GM19397 (cell line): ENCODE measurements around the gene NUAK1.

ENCODE experiments used
- ATAC-seq: cut with Tn5 transposase; IDR thresholded peaks from one replicate; pipeline ENCODE4 v1.9.1; 2021; ENCODE audit warnings: mild to moderate bottlenecking, moderate library complexity; ENCODE audit not compliant: unreplicated experiment

The NUAK1 gene

DNA sequence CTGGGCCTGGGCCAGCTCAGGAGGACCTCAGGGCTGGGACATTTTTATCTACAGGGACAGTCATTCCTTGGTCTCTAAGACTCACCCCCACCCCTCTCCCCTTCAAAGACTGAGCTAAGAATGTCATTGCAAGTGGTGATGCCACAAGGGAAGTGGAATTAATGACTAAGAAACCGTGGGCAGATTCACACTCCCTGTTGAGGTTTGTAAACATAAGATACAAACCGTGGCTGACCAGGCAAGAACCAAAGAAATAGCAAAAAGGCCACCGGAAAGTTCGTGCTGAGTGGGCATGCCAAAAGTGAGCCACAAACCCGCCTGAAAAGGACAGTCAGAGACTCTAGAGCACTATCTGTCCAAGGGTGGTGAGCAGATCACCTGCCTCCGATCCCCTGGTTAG lies 25.7 kb downstream of the NUAK1 start:
- no peak for ATAC-seq

DNA sequence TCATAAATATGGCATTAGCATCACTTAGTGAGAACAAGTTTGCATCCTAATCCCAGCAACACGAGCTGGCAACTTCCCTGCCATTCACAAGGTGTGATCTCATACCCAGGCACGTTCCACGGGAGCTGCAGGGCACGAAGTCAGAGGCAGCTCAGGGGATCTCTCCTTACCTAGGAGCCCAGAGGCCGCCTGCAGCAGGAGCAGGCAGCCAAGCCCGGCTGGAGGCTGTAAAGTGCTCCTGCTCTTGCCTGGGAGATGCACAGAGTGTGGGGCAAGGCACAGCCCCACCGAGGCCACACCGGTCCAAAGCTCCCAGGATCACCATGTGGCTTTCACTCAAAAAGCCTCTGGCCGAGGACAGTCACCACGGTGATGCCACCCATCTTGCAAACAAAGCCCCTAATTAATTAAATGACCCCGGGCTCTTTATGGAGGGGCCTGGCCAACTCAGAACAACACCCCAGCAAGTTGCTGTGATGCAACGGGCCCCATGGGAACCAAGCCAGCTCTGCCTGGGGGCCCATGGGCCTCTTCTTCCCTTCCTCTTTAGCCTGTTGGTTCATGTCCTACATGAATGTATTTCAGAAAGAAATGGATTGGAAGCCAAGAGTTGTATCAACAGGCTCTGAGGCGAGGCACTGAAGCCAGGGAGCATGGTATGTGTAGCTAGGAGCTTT lies 26.5 kb downstream of the NUAK1 start:
- no peak for ATAC-seq

DNA sequence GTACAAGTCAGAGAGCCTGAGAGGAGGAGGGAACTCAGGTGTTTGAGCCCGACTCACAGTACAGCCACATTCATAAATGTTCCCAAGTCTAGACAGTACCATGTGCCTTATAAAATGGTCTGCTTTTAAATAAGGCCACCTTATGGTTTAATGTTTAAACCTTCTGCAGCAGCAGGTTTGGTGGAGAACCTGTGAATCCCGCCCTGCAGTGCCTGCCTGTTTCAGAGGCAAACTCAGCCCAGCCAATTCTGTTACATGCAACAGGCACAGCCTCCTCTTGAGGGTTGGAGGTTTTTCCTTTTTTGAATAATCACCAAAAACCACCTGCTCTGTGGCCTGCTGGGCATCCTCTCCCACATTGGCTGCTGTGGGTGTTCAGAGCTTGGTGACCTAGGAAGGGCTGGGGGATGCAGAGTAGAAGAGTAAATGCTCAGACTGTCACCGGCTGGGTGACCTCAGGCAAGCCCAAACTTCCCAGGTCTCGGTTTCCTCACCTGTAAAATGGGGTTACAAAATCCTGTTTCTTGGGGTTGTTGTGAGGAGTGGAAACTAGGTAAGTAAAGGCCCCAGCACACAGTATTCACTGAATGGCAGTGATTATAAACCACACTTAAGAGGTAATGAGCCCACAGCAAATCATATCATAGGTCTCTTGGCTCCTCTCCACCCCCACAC lies 28.0 kb downstream of the NUAK1 start:
- no peak for ATAC-seq

DNA sequence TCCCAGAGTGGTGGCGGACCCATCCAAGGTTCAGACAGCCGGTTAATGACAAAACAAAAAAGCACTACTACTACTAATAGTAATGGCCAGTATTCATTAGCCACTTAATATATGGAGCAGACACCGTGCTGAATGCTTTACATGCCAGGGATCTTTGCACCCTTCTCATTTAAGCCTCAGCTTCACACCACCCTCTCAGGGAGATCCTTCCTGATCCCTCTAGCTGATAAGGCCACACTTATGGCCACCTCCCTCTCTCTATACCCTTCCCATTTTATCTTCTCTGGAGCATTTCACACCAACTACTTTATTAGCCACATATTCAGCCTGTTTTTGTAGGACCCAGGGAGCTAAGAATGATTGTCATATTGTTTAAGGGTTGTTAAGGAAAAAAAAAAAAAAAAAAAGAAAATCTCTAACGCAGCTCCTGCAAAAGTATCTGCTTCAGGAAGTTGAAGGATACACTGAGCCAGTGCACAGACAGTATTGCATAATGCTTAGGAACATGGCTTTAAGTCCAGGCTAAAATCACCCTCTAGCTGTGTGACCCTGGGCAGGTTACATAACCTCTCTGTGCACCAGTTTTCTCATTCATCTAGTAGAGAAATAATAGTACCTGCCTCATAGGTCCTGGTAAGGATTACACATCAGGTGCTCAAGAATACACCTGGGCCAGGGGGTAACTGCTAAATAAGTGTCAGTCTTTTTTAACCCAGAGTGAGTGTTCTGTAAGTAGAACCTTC lies 29.4 kb downstream of the NUAK1 start:
- ATAC-seq = no peak

DNA sequence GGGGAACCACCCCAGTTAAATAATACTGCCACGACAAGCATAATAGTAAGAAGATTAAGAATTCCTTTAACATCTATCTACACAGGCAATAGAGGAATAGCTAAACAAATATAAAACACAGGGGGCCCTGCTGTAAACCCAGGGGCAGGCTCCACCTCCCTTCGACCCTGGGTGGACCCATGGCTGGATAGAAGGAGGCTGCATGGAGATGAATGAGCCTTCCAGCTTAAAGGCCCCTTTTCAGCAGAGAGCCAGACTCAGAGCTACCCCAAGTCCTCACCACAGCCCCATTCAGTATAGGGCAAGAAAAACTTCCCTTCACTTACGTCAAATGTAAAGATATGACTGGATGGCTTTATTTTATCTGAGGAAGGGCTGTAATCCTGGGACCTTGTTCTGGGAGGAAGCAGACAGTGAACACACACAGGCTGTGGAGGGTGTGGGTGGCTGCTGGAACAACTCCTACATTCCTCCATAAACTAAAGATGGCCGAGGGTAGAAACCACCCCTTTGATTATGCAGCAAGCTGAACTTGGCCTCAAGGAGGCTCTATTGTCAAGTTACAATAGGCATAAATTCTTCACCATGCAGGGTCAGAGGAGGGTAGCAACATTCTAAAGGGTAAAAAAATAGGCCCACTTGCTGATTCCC lies 30.4 kb downstream of the NUAK1 start:
- ATAC-seq = no peak

DNA sequence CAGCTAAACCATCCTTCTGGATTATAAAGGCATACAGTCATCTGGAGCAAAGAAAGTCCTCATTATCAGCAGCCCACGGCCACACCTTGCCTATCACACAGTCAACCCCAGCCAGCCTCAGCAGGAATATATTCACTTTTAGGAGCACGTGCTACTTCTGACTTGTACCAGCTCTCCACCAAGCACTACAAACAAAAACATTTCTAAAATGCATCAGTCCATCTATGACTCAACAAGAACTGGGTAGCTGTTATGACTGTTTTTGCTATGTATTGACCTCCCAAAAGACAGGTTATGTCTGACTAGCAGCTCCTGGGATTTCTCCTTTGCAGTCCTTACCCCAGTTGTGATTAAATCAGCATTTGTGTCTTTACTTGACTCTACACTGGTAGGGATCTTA lies 31.2 kb downstream of the NUAK1 start:
- no peak for ATAC-seq

DNA sequence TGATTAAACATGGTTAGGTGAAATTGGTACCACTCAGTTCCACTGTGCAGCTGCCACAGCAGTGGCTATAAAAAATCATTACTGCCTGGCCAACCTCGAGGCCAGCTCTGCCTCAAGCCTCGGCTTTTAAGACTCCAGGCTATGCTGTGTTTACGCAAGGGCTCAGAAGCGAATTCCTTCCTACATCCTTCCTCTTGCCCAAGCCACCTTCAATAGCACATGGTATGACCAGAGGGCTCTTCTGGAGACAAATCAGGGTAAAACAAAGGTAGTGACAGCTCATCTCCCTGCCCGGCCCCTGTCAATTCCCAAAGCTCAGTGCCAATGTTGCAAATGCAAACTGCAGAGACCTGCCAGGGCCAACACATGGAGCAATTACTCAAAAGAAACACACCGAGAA lies 31.9 kb downstream of the NUAK1 start:
- ATAC-seq = no peak

DNA sequence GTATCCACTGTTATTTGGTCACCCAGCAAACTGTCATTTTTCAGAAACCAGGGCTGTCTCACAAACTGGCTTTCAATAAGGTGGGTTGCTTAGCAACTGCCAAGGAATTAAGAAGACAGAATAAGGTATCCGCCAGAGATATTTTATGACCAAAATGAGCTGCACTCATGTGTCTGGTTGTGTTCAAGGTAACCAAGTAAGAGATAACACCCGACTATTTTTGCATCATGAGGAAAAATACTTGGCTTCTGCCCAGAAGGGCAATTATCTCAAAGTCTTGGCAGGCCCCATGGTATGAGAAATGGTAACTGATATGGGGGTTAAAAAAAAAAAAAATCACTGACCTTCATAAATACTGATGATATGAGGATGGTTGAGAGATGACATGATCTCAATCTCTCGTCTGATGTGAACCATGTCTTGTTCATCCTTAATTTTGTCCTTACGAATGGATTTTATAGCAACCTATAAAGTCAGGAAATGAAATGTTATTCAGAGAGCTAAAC lies 32.6 kb downstream of the NUAK1 start:
- no peak for ATAC-seq

DNA sequence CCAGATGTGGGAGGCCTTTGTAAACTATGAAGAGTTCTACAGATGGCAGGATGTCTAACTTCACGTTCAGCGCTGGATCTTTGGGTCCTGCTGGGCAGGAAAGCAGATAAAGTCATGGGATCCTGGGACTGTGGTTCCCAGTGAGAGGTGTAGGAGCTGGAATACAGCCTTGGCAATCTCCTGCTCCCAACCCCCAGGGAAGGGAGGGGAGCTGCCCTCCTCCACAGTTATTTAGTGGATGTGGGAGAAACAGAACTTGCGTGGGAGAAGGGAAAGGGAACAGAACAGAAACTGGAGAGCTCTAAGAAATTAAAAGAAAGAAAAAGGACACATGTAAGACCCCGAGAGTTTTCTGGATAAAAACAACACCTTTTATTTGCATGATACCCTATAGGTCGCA lies 37.0 kb downstream of the NUAK1 start:
- no peak for ATAC-seq

DNA sequence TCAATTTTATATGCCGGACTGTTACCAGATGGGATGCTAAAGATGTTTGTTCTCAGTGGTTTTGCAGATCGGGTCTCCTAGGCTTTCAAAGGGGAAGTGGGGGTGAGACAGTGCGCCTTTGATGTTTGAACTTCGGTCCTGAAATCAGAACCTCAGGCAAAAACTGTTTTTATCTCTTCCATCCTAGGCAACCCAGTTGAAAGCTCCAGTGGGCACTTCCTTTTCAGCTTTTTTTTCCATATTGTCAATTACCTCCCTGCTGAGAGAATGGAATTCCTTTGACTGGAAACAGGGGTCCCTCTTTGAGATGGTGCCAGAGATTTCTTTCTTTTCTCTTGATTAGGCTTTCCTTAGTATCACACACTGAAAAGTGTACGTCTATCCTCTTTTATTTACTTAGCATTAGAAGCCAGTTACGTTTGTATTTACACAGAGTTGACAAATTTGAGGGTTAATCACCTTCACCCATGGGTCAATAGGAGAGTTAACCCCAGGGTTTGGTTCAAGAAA lies 40.0 kb downstream of the NUAK1 start:
- ATAC-seq = no peak

DNA sequence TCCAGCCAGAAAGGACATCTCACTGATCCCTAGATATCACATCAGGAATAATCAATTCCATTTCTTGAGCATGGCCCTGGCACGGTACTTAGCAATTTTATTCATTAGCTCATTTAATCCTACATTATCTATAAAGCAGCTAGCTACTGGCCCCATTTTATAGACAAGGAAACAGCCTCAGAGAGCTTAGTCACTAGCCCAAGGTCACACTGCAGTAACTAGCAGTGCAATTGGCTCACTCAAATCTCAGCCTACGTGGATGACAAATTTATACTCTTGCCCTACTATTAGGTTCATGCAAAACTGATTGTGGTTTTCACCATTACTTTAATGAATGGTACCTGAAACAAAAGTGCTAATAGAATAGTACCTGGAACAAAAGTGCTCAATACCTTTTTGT lies 41.7 kb downstream of the NUAK1 start:
- no peak for ATAC-seq

DNA sequence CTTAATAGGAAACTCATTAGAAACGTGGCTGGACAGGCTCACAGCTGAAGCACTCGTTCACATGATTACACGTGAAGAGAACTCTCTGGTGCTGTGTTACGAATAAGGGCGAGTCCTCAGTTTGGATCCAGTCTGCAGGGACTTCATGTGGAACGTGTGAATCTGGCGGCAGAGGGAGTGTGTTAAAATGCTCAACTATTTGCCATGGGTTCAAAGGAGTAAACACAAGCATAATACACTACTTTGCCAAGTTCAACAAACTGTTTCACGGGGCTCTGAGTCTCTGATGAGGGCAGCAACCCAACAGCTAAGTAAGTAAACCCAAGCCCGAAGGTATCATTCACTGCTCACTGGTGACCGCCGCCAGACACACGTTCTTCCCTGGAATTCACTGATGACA lies 42.4 kb downstream of the NUAK1 start:
- ATAC-seq = no peak

DNA sequence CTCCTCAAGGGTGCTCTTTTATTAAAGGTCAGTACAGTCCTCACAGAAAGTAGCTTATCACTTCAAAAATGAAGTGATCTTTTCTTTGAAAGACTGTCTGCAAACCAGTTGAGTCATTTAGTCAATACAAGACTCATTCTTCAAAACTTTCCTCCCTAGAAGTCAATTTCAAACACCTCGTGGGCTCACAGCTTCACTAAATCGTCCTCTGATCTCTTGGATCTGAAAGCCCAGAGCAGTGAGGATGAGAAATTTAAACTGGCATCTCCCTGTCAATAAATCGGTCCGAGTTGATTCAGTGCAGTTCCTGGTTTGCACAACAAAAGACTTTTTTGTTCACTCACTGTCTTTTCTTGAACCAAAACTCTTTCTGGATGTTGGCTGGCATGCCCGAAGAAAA lies 44.5 kb downstream of the NUAK1 start:
- ATAC-seq = no peak

DNA sequence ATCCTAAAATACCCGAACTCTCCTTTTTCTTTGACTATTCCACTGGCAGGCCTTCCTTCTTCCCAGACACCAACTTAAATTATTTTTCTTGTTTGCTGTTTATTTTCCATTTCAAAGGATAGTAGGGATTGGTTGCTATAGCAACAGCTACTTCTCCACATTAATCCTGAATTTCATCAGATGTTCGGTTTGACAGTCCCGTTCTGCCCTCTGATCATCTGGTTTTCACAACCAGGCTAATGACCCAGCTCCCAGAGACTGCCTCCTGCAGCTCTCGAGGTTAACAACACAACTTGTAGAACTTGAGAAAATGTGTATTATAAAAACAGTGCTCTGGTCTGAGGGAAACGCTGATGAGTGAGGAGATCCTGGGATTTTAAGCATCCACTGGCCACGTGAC lies 45.5 kb downstream of the NUAK1 start:
- ATAC-seq = no peak

DNA sequence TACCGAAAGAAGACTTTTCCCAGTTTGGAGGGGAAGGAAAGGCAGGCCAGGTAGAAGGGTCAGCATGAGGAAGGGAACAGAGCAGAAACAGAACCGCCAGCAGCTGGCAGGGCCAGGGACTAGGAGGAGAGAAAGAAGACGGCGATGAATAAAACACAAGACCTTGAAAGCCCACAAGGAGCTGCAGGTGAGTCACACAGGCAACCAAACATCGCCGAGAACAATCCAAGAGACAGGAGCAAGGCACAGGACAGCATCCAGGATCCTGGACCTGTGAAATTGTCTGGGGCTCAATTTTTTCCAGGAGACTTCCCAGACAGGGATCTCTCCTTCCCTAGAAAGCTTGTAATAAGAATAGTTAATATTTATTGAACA lies 47.3 kb downstream of the NUAK1 start:
- ATAC-seq = no peak

DNA sequence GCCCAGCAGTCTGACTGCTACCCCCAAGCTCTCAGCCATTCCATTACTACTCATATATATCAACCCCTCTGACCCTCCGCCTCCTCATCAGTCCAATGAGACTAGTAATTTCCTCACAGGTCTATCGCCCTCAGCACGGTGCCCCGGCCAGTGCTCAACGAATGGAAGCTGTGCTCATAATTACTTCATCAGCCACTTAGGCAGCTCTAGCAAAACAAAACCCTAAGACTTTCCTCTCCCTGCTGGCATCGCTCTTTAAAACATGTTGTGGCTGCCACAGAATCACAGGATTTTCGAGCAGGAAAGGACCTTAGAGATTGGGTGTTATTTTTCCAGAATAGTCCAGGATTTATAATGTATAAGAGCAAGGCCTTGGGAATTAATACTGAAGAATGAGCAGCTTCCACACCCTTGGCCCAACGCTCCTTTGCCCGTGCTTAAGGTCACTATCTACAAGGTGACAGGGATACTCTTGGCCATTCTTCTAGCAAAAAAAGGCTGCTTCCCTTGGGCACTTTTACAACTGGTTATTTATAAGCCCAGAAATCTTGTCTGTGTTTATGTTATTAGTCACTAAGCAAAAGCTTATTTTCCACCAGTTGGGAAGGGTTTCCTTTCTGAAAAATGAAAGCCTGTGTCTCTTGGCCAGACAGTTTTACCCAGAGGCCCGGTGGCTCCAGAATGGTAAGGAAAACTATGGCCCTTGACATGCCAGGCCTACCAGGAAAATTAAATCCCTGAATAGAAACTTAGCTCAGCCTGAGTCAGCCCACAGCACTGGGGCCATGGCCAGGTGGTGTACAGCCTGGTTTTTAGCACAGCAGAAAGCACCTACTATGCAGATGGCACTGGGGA lies 47.9 kb downstream of the NUAK1 start:
- no peak for ATAC-seq

DNA sequence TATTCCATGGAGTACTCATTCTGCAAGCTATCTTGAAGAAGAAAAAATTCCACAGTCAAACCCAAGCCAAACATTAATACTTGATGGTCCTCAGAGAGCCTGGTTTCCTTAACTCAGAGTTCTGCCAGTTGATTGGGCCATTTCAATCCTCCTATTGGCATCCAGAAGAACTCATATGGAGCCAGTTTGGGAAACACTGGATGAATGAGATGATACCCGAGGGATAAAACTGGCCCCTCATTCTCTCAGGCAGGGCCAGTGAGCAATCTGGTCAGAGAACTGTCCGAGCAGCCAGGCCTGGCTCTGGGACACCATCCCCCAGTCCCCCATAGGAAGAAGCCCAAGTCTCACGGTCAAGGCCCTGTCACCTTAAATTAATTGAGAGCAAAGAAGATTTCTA lies 48.8 kb downstream of the NUAK1 start:
- ATAC-seq = no peak

DNA sequence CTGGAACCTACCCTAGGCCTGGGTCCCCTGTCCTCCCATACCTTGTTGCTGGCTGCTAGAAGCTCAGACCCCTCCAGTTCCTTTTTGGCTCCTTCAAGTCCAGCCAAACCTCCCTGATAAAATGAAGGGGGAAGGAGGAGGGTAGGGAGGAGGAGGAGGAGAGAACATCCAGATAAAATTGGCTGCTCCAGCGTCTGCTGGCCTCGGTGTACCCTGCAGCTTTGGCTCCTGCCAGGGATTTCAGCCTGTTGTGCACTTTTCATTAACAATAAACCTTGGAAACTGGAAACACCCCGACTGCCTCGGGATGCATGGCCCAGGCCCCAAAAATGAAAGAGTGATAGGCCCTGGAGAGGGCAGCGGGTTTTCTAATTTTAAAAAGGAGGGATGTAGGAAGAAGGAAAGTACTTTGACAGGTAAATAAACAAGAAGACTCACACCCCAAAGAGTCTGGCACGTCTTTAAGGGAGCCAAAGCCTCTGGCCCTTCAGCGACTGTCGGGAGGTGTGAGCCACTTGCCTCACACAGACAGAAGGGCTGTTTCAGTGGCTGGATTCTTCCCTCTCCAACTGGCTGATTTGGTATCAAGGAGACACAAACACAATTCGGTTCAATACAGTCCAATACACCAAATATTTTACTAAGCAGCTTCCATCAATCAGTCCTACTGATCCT lies 49.8 kb downstream of the NUAK1 start:
- ATAC-seq = no peak

DNA sequence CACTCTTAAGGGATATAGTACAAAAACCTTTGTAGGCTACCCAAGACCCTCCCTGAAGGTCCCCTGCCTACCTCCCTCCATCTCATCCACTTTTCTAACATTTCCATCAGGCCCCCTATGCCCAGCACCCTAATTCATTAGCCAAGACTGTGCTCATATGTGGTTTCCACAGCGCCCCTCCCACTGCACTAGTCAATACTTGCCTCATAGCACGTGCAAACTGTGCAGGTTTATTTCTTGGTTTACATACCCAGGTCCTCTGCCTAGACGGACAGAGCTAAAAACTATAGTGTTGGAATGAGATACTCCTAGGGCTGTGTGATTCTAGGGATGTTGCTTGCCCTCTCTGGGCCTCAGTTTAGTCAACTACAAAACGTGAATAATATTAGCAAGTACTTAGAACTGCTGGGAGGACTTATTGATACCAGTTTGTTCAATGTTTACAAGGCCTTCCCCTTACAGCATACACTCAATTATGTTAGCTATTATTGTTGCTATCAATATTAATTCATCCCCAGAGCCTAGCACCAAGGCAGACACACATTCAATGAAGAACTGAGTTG lies 50.4 kb downstream of the NUAK1 start:
- no peak for ATAC-seq

DNA sequence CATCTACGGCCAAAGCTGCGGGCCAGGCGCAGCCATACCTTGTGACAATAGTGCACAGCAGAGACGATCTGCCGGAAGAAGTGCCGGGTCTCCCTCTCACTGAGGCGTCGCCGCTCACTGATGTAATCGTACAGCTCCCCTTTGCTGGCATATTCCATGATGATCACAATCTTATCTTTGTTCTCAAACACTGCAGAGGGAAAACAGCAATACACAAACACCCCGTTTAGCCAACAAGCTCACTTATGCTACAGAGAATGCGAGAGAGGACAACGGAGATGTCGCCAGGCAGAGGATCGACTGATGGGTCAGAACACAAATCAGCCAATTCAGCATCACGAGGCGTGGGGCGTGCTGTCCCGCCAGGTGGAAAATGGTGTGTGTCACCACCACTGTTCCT lies 52.1 kb downstream of the NUAK1 start:
- no peak for ATAC-seq
